ENCODE results near the gene SMCHD1. TPM values are rescaled to one million over a fixed set of nuclear protein-coding genes. Genes with fewer than 3 reads are reported as not detected.
A peak's percentile ranks its signal among the peaks of the same experiment; 100 is the strongest.

SMCHD1 gene
- total and polyA plus RNA-seq, 2 experiments from 2014 or later, result 18.9 to 54.2 TPM

GRCh38 chr18:2706903-2707302 is 51.4 kb downstream of the SMCHD1 start:
- H3K27ac ChIP-seq, result no peak overlapping the region
- no peaks in the 10 kb centered on the region for H3K27me3 ChIP-seq
- H3K9me3 ChIP-seq (ENCODE audit: low read depth), result no peaks in the 10 kb centered on the region
- H3K4me3 ChIP-seq, result no peak overlapping the region
- H3K4me1 ChIP-seq (ENCODE audit: low read depth), result no peaks in the 10 kb centered on the region
- peaks cover 58% of the 10 kb centered on the region for H3K36me3 ChIP-seq
- peak in 1 of 2 donors; percentile 3 for DNase-seq (ENCODE audit: low read depth in 1 of 2, low spot score in 1 of 2)
- no peak for TF ChIP-seq CTCF (IDR thresholded peaks at IDR 0.05; ENCODE audit: low read depth, low read length)

GRCh38 chr18:2707551-2708168 is 52.1 kb downstream of the SMCHD1 start:
- no peak overlapping the region for H3K4me3 ChIP-seq
- no peaks in the 10 kb centered on the region for H3K9me3 ChIP-seq (ENCODE audit: low read depth)
- peaks cover 58% of the 10 kb centered on the region for H3K36me3 ChIP-seq
- no peaks in the 10 kb centered on the region for H3K27me3 ChIP-seq
- no peak overlapping the region for H3K27ac ChIP-seq
- no peak for TF ChIP-seq CTCF (IDR thresholded peaks at IDR 0.05; ENCODE audit: low read depth, low read length)
- DNase-seq (ENCODE audit: low read depth in 1 of 2, low spot score in 1 of 2), result peak in 1 of 2 donors; percentile 11
- no peaks in the 10 kb centered on the region for H3K4me1 ChIP-seq (ENCODE audit: low read depth)

- H3K4me3 ChIP-seq, result no peak overlapping the region
- no peak overlapping the region for H3K27ac ChIP-seq
- peak in 1 of 2 donors; percentile 64 for DNase-seq (ENCODE audit: low read depth in 1 of 2, low spot score in 1 of 2)
- no peaks in the 10 kb centered on the region for H3K9me3 ChIP-seq (ENCODE audit: low read depth)
- H3K27me3 ChIP-seq, result no peaks in the 10 kb centered on the region
- peaks cover 45% of the 10 kb centered on the region for H3K36me3 ChIP-seq
- TF ChIP-seq CTCF (IDR thresholded peaks at IDR 0.05; ENCODE audit: low read depth, low read length), result no peak
- no peaks in the 10 kb centered on the region for H3K4me1 ChIP-seq (ENCODE audit: low read depth)
These were observed 53.8 kb downstream of the SMCHD1 start for GRCh38 chr18:2709316-2709715.

DNA sequence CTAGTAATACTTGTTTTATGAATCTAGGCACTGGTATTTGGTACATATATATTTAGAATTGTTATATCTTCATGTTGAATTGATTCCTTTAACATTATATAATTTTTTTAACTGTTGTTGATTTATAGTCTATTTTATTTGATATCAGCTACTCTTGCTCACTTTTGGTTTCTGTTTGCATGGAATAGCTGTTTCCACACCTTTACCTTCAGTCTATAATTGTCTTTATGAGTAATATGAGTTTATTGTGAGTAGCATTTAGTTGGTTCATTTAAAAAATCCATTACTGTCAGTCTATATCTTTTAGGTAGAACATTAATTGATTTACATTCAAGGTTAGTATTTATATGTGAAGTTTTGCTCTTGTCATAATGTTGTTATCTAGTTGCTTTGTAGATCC is 58.6 kb downstream of the SMCHD1 start:
- H3K27ac ChIP-seq, result no peak overlapping the region
- H3K4me1 ChIP-seq (ENCODE audit: low read depth), result no peaks in the 10 kb centered on the region
- DNase-seq (ENCODE audit: low read depth in 1 of 2, low spot score in 1 of 2), result no peak
- H3K4me3 ChIP-seq, result no peak overlapping the region
- TF ChIP-seq CTCF (IDR thresholded peaks at IDR 0.05; ENCODE audit: low read depth, low read length), result no peak
- H3K9me3 ChIP-seq (ENCODE audit: low read depth), result no peaks in the 10 kb centered on the region
- H3K27me3 ChIP-seq, result no peaks in the 10 kb centered on the region
- H3K36me3 ChIP-seq, result peaks cover 26% of the 10 kb centered on the region

DNA sequence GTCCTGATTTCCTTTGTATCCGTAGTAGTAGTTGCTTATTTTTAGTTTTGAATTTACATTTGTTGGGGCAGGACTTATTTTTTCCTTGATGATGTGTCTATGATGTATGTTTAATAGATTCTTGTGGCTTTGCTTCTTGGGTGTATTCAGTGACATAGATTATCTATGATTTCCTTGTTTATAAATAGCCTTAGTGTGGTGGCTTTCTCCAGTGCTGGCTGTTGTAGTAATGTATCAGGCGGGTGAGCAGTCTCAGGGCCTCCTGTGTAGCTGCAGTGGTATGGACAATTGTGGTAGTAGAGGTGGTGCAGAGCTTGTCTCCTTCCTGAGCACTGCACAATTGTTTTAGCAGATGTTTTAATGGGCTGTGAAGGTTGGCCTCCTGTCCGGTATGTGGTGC is 60.5 kb downstream of the SMCHD1 start:
- no peak for TF ChIP-seq CTCF (IDR thresholded peaks at IDR 0.05; ENCODE audit: low read depth, low read length)
- no peak overlapping the region for H3K27ac ChIP-seq
- no peak for DNase-seq (ENCODE audit: low read depth in 1 of 2, low spot score in 1 of 2)
- H3K36me3 ChIP-seq, result peaks cover 24% of the 10 kb centered on the region
- H3K27me3 ChIP-seq, result no peaks in the 10 kb centered on the region
- H3K9me3 ChIP-seq (ENCODE audit: low read depth), result no peaks in the 10 kb centered on the region
- H3K4me3 ChIP-seq, result no peak overlapping the region
- H3K4me1 ChIP-seq (ENCODE audit: low read depth), result no peaks in the 10 kb centered on the region

Measured in cardiac muscle cell (in vitro differentiated cells and primary cell).